Activated CD4-positive, alpha-beta T cell treated with anti-CD3 and anti-CD28 coated beads, Interleukin-2, amount 50 U/mL, for 24 hours (primary cell): ENCODE measurements around the gene EVL.

ENCODE experiments used
- DNase-seq, 2 donors: peaks; one replicate each; pipeline ENCODE4 v3.0.0-alpha.2; 2020; ENCODE audit warnings: low read depth in 1 of 2, low spot score in 1 of 2

The EVL gene

DNA sequence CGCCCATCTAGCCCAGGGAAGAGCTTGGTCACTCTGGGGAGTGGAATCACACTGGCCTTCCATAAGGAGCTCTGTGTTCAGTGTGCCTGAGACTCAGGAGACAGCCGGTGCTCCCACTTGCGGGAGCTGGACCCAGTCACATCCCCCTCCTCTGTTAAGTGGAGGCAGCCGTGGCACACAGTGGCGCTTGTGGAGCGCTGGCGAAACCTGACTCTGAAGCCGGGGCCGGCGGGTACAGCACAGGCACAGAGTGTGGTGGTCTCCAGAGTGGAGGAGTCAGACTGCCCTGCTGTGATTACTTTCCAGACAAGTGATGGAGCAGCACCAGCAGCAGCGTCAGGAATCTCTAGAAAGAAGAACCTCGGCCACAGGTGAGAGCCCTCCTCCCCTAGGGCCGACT lies 61.2 kb downstream of the EVL start:
- no peak for DNase-seq

GRCh38 chr14:100127853-100128455 lies 62.7 kb downstream of the EVL start:
- no peak for DNase-seq

GRCh38 chr14:100128688-100129087 lies 63.5 kb downstream of the EVL start:
- no peak for DNase-seq

- no peak for DNase-seq
Measured at GRCh38 chr14:100129161-100129589, 64.0 kb downstream of the EVL start.

- DNase-seq, result no peak
Measured at GRCh38 chr14:100130521-100130920, 65.3 kb downstream of the EVL start.

- no peak for DNase-seq
Measured at GRCh38 chr14:100131181-100131580, 66.0 kb downstream of the EVL start.

GRCh38 chr14:100132161-100132902 lies 67.1 kb downstream of the EVL start:
- DNase-seq, result no peak

- DNase-seq, result no peak
Measured at GRCh38 chr14:100132903-100133510, 67.8 kb downstream of the EVL start.

DNA sequence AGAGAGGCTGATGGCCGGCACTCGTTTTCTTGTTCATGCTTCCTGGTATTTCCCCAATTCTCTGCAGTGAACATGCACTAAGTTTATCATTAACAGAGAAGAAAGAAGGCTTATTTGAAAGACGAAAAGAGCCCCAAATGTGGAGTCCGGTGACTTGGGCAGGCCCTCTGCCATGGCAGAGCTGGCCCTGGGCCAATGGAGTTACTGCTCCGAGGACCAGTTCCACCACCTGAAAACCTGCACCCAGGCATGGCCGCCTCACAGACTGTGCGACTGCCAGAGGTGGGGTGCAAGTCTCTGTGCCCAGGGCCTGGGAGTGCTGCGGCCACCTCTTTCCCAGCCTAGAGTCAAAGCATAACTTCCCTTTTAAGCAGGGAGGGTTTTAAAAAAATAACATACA lies 69.4 kb downstream of the EVL start:
- DNase-seq, result no peak

DNA sequence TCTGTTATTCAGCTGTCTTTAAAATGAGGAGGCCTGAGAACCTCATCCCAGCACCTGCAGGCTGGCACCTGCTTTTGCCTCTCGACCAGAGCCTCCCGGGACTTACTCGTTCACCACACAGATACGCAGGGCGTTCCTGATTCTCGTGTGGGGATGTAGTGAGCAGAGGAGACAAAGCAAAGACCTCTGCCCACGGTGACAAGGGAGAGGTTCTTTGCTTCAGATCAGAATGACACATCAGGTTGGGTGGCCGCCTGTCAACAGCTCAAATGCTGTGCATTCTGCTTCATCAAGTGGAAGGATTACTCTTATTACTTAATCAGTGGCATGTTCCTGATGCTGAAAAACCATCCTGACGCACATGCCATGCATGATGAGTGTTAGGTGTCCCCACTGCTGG lies 69.9 kb downstream of the EVL start:
- no peak for DNase-seq

DNA sequence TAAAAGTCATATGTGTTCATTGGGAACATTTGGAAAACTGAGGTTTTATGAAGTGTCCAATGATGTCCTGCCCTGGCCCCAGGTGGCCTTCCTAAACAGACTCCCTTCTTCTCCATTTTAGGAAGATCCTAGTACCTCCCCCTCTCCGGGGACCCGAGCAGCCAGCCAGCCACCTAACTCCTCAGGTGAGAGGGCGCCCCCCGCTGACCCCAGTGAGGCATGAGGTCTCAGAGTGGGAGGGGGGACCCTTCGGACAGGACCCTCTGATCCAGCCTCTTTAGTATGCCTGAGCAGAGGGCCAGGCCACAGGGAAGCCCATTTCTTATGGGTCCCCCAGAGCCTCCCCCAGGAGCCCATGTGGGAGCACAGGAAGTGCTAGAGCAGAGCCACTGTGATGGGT lies 70.6 kb downstream of the EVL start:
- no peak for DNase-seq

DNA sequence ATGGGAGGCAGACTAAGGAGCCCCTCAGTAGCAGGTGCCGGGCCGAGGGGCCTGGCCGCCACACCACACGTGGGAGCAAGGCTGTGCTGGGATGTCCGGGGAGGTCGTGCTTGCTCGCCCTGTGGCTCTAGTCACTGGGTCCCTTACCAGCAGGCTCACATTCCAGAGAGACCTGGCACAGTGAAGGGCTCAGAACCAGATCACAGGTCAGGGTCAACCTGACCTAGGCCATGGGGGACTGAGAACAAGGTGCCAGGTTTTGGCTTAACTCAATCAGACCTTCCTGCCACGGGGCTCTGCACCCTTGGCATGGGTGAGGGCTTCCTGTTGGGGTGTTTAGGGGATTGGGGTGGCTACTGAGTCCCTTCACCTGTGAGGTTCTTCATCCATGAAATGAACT lies 72.0 kb downstream of the EVL start:
- DNase-seq, result no peak

DNA sequence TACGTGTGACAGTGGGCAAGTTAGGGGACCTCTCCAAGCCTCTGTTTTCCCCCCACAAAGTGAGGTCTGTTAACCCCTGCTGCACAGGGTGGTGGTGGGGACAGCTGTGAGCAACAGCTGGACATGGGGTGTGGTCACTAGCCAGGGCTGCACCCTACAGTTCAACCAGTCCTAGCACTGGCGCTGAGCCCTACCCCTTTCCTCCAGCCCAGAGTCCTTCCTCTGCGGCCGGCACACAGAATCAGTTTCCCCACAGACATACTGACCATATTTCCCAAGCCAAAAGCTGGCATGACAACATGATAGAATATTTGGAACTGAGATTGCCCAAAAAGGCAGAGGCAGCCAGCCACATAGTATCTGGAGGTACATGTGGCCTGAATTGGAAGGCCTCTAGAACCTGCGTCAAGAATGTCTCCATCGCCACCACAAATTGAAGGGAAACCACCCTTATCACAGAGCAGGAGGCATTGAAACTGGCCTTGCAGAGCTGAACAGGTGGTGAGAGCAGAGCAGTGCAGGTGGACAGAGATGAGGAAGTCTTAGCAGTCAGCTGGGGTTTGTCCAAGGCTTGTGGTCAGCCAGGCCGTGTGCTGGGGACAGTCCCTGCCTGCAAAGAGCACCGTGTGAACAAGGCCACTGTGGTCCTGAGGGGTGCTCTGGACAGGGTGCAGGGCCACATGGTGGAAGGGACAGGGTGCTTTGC lies 73.0 kb downstream of the EVL start:
- DNase-seq, result no peak

- no peak for DNase-seq
Measured at GRCh38 chr14:100138955-100139354, 73.7 kb downstream of the EVL start.

DNA sequence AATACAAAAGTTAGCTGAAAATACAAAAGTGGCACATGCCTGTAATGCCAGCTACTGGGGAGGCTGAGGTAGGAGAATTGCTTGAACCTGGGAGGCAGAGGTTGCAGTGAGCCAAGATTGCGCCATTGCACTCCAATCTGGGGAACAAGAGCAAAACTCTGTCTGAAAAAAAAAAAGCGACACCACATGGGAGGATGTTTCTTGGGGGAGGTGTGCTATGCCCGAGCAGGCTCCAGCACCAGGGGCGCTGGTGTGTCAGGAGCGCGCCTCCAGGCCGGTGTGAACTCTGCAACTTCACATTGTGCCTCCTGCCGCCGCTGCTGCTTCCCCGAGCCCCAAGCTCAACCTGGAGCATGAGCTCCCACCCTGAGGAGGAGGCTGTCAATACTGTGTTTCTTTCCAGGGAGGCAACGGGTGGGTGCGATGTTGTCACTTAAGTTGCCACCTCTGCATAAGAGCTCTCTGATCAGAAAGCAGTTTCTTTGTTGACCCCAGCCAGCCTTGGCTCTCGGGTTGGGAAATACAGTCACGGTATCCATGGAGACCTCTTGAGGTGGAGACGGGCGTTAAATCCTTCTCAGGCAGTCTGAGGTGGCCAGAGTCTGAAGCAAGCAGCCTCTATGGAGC lies 75.3 kb downstream of the EVL start:
- DNase-seq, result no peak

- no peak for DNase-seq
Measured at GRCh38 chr14:100141098-100141497, 75.9 kb downstream of the EVL start.

DNA sequence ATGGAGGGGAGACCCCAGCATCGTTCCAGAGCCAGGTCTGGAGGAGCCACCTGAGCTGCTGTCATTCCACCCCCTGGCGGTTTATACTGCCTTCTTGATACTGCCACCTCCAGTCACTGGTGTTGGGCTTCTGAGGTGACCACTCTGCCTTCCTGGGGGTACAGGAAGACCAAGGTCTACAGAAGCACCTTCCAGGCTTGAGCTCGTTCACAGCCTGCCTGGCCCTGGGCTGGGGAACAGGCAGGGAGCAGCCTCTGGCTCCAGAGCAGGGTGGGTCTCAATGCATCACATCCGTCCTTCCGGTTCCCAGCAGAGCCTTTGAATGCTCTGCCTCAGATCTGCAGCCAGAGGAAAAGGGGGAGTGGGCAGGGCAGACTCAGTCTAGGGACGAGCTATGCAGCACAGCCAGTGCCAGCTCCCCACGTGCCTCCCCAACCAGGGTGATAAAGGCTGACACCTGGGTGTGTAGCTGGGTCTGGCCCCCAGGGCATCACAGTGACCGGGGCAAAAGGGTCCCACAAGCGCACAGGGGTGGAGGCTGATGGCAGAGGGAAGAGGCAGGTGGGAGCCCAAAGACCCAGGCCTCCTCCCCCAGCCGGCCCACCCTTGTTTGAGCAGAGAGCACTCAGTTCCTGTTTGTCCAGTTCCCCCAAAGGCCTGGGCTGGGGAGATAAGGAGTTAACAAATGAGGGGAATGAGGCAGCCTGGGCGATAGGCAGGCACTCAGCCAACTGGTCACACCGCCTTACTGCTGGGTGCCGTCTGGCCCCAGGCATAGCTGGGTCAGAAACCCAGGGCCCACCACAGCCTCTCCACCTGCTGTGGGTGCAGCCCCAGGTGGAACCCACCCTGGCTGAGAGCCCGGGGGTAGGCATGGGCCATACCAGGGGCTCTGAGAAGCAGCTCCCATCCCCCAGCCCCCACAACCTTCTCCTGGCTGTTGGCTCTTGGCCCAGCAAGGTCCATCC lies 77.1 kb downstream of the EVL start:
- DNase-seq, result no peak

DNA sequence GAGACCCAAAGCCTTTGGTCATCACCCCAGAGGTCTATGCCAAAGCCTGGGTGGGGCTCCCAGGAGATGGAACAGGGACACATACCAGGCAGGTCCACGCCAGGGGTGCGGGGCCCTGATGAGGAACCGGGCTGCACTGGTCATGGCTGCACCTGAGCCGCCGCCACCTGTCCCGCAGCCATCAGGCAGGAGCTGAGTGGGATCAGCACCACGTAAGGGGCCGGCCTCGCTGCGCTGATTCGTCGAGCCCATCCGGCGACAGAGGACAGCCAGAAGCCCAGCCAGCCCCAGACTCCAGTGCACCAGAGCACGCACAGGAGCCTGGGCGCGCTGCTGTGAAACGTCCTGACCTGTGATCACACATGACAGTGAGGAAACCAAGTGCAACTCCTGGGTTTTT lies 78.3 kb downstream of the EVL start:
- no peak for DNase-seq

DNA sequence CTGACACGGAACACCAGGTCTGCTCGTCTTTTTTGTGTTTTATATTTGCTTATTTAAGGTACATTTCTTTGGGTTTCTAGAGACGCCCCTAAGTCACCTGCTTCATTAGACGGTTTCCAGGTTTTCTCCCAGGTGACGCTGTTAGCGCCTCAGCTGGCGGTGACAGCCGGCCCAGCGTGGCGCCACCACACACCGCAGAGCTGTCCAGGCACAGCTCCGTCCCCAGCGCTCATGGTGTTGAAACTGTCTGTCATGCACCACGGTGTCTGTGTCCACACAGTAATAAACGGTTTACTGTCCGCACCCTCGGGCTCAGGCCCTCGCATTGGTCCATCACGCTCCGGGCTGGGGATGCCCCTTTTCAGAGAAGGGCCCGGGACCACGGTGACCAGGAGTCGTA lies 78.7 kb downstream of the EVL start:
- DNase-seq, result no peak

- no peak for DNase-seq
Measured at GRCh38 chr14:100144645-100144995, 79.4 kb downstream of the EVL start.
